B cell (primary cell): ENCODE results near the gene OTOP3. TPM values are rescaled to one million over a fixed set of nuclear protein-coding genes. Genes with fewer than 3 reads are reported as not detected.

Experiments
- ATAC-seq: fragments of 200-7000 bp; cut with Tn5 transposase; one replicate; pipeline ENCODE4 v1.10.0; 2021; ENCODE audit warnings: low read depth, mild to moderate bottlenecking, moderate number of reproducible peaks, moderate library complexity
- CTCF ChIA-PET: fragments of 350-600 bp; sonication (Branson Sonifier 250); formaldehyde crosslinking; loops from one replicate; lab custom pipeline; 2021; ENCODE audit warnings: antibody characterized with exemption, inconsistent platforms; lab: Charles Lee
- POLR2A ChIA-PET: fragments of 350-600 bp; sonication (Branson Sonifier 250); formaldehyde crosslinking; loops from one replicate; lab custom pipeline; 2021; ENCODE audit warnings: antibody characterized with exemption; lab: Charles Lee
- DNase-seq: peaks from one replicate; pipeline ENCODE4 v3.0.0; 2013
- H2AFZ ChIP-seq: 2 replicates; pipeline ENCODE4 v1.6.1; 2012; ENCODE audit warnings: mild to moderate bottlenecking, low read depth, low read length; ENCODE audit not compliant: insufficient read depth, poor library complexity, severe bottlenecking
- H3K27ac ChIP-seq, 2 donors: 1 replicate in 1 of 2; 2 replicates in 1 of 2; pipeline ENCODE4 v1.5.1; 2012 to 2013; ENCODE audit warnings: low read length in 2 of 2, mild to moderate bottlenecking in 2 of 2, moderate library complexity in 1 of 2
- H3K27me3 ChIP-seq, 4 experiments: fragments of 200-600 bp in 1 of 4; sonication (generic) in 1 of 4; replicated peaks in 1 of 4; 1 replicate in 2 of 4; 2 replicates in 2 of 4; pipeline versions ENCODE4 v1.6.1 to v1.7.0; 2013 to 2016; ENCODE audit warnings: low read length in 3 of 4, mild to moderate bottlenecking in 2 of 4, mixed read lengths in 1 of 4, moderate library complexity in 1 of 4; ENCODE audit not compliant: insufficient read depth in 4 of 4, control insufficient read depth in 3 of 4; ENCODE audit errors: control extremely low read depth in 1 of 4
- H3K36me3 ChIP-seq, 2 experiments: replicated peaks in 1 of 2; 1 replicate in 1 of 2; 2 replicates in 1 of 2; pipeline versions ENCODE4 v1.6.1 to v1.7.1; 2013; ENCODE audit warnings: low read length in 1 of 2; ENCODE audit not compliant: insufficient read depth in 2 of 2, control insufficient read depth in 1 of 2; ENCODE audit errors: control extremely low read depth in 1 of 2, extremely low read depth in 1 of 2
- H3K4me1 ChIP-seq, 2 donors: fragments of 200-600 bp in 1 of 2; sonication (generic) in 1 of 2; 1 replicate in 1 of 2; 2 replicates in 1 of 2; pipeline versions ENCODE4 v1.5.1 to v1.6.1; 2013 to 2017; ENCODE audit warnings: low read length in 2 of 2; ENCODE audit not compliant: control insufficient read depth in 2 of 2, insufficient read depth in 2 of 2
- H3K4me2 ChIP-seq: replicated peaks from 2 replicates; pipeline ENCODE3; 2012; ENCODE audit warnings: mild to moderate bottlenecking, low read depth, low read length; ENCODE audit not compliant: poor library complexity, severe bottlenecking
- H3K4me3 ChIP-seq, 5 experiments: fragments of 200-600 bp in 1 of 5; sonication (generic) in 1 of 5; 1 replicate in 3 of 5; 2 replicates in 2 of 5; pipeline versions ENCODE4 v1.5.1 to v1.7.0; 2011 to 2016; ENCODE audit warnings: low read length in 4 of 5, mild to moderate bottlenecking in 4 of 5, low read depth in 2 of 5, control low read depth in 1 of 5, moderate library complexity in 1 of 5; ENCODE audit not compliant: insufficient read depth in 1 of 5; ENCODE audit errors: control extremely low read depth in 1 of 5, extremely low read depth in 1 of 5
- H3K79me2 ChIP-seq: fragments of 200-600 bp; sonication (generic); one replicate; pipeline ENCODE4 v1.6.0; 2016; ENCODE audit warnings: low read length; ENCODE audit not compliant: control insufficient read depth, insufficient read depth
- H3K9ac ChIP-seq: fragments of 200-600 bp; sonication (generic); 2 replicates; pipeline ENCODE4 v1.6.1; 2017; ENCODE audit warnings: mild to moderate bottlenecking, low read length, moderate library complexity
- H3K9me3 ChIP-seq, 3 donors: one replicate each; pipeline versions ENCODE4 v1.6.1 to v1.7.1; 2013; ENCODE audit warnings: low read length in 2 of 3; ENCODE audit not compliant: control insufficient read depth in 2 of 3, insufficient read depth in 1 of 3; ENCODE audit errors: control extremely low read depth in 1 of 3
- H4K20me1 ChIP-seq: 2 replicates; pipeline ENCODE4 v1.6.0; 2012; ENCODE audit warnings: mild to moderate bottlenecking, low read length; ENCODE audit not compliant: insufficient read depth, control insufficient read depth, poor library complexity, severe bottlenecking
- H3K27ac Mint-ChIP-seq: one replicate; pipeline ENCODE4 v1.8.0; 2021; ENCODE audit warnings: mixed read lengths
- H3K27me3 Mint-ChIP-seq: one replicate; pipeline ENCODE4 v1.8.0; 2021; ENCODE audit warnings: mixed read lengths
- H3K4me1 Mint-ChIP-seq: one replicate; pipeline ENCODE4 v1.8.0; 2021; ENCODE audit warnings: mixed read lengths
- H3K4me3 Mint-ChIP-seq: one replicate; pipeline ENCODE4 v1.8.0; 2021; ENCODE audit warnings: mixed read lengths
- H3K9me3 Mint-ChIP-seq: one replicate; pipeline ENCODE4 v1.8.0; 2022; ENCODE audit warnings: mixed read lengths; ENCODE audit not compliant: insufficient read depth
- CTCF ChIP-seq: fragments of 200-600 bp; IDR thresholded peaks from one replicate; pipeline ENCODE4 v1.8.0; 2022; ENCODE audit warnings: antibody characterized with exemption, mild to moderate bottlenecking
- EZH2 ChIP-seq: IDR thresholded peaks from 2 replicates; pipeline ENCODE4 v1.6.1; 2012; ENCODE audit warnings: borderline replicate concordance, low read depth, mild to moderate bottlenecking, moderate library complexity, low read length; ENCODE audit not compliant: insufficient read depth, poor library complexity, severe bottlenecking
- WGBS: methylation state at CpG from one replicate; pipeline ENCODE4 v1.1.5; 2013; ENCODE audit warnings: missing lambda C conversion rate; ENCODE audit not compliant: insufficient coverage; 5-methylcytosine and 5-hydroxymethylcytosine counted together
- intact Hi-C: fragments of 100-400 bp; cut with micrococcal nuclease; formaldehyde crosslinking; loops from one replicate; pipeline ENCODE4 v1.10.0; 2022
- polyA plus RNA-seq: library from polyadenylated mRNA; depleted of rRNA; stranded (reverse); fragments of >200 nt; gene quantifications from 2 replicates; pipeline ENCODE4 v1.2.3, GENCODE V29; 2012
- total RNA-seq, 2 donors: library from RNA; stranded (reverse); fragments of 120-200 nt in 1 of 2; gene quantifications; 1 replicate in 1 of 2; 2 replicates in 1 of 2; pipeline versions ENCODE4 v1.2.3 to v1.2.4, GENCODE V29; 2013 to 2022

OTOP3 gene
- total and polyA plus RNA-seq, 2 donors (not counting 1 experiment from before 2014, with no cell fraction given), result not detected

- H3K27ac Mint-ChIP-seq, result no peak overlapping the region
- no peaks in the 10 kb centered on the region for H3K4me1 Mint-ChIP-seq
- intact Hi-C loops, result no loop called here
- H2AFZ ChIP-seq, result no peak overlapping the region
- peaks cover 0 to 43% (median 7%) of the 10 kb centered on the region in 4 experiments for H3K27me3 ChIP-seq
- no peak overlapping the region for H3K4me2 ChIP-seq
- H4K20me1 ChIP-seq, result no peaks in the 10 kb centered on the region
- no peak overlapping the region for H3K9ac ChIP-seq
- no peaks in the 10 kb centered on the region for H3K79me2 ChIP-seq
- no peak overlapping the region for H3K27ac ChIP-seq
- ChIA-PET CTCF (no interaction called here), POLR2A (no interaction called here)
- ATAC-seq (no peak), DNase-seq (no peak)
- no peaks in the 10 kb centered on the region for H3K36me3 ChIP-seq
- no peaks in the 10 kb centered on the region for H3K9me3 Mint-ChIP-seq
- WGBS, result 96% methylated on average over 23 of the region's 24 CpGs
- H3K27me3 Mint-ChIP-seq, result peaks cover 64% of the 10 kb centered on the region
- no peak overlapping the region for H3K4me3 Mint-ChIP-seq
- no peaks in the 10 kb centered on the region for H3K9me3 ChIP-seq
- no peak overlapping the region for H3K4me3 ChIP-seq
- no peak for TF ChIP-seq CTCF
- TF ChIP-seq EZH2, result no peak
- H3K4me1 ChIP-seq, result no peaks in the 10 kb centered on the region
Measured at GRCh38 chr17:74930535-74931036, 5.1 kb upstream of the OTOP3 start.

- no peak overlapping the region for H2AFZ ChIP-seq
- H3K4me3 ChIP-seq, result no peak overlapping the region
- no peak overlapping the region for H3K4me2 ChIP-seq
- no peaks in the 10 kb centered on the region for H3K79me2 ChIP-seq
- TF ChIP-seq CTCF (no peak), EZH2 (no peak)
- DNase-seq (no peak), ATAC-seq (no peak)
- Mint-ChIP-seq H3K27me3 (peaks cover 68% of the 10 kb centered on the region), H3K27ac (no peak overlapping the region), H3K9me3 (no peaks in the 10 kb centered on the region), H3K4me3 (no peak overlapping the region), H3K4me1 (no peaks in the 10 kb centered on the region)
- H3K27ac ChIP-seq, result no peak overlapping the region
- intact Hi-C loops, result no loop called here
- WGBS, result 88% methylated on average over 2 of the region's 3 CpGs
- H3K9ac ChIP-seq, result no peak overlapping the region
- CTCF ChIA-PET, result interaction anchor here (1.3 kb wide), 1 partner anchor 26 kb away, joined by 3 read pairs; no protein-coding TSS in a partner anchor
- H3K27me3 ChIP-seq, result peaks cover 0 to 54% (median 16%) of the 10 kb centered on the region in 4 experiments
- POLR2A ChIA-PET, result no interaction called here
- no peaks in the 10 kb centered on the region for H3K4me1 ChIP-seq
- H3K9me3 ChIP-seq, result peaks cover 0 to 2% (median 0%) of the 10 kb centered on the region in 3 donors
- no peaks in the 10 kb centered on the region for H4K20me1 ChIP-seq
- no peaks in the 10 kb centered on the region for H3K36me3 ChIP-seq
Measured at GRCh38 chr17:74935048-74935447, 650 bp upstream of the OTOP3 start.
